H9 (cell line): ENCODE measurements around the gene TSPEAR. TPM values are rescaled to one million over a fixed set of nuclear protein-coding genes. Genes with fewer than 3 reads are reported as not detected.

Experiments
- DNase-seq: peaks from one replicate; pipeline ENCODE4 v3.0.0-alpha.2; 2017
- H2AFZ ChIP-seq: one replicate; pipeline ENCODE4 v1.6.1; 2013; ENCODE audit warnings: mild to moderate bottlenecking, low read length, control low read depth, moderate library complexity
- H2AK5ac ChIP-seq: 2 replicates; pipeline ENCODE4 v1.6.1; 2013; ENCODE audit warnings: low read length, control low read depth, mixed read lengths; ENCODE audit not compliant: insufficient read length
- H2BK120ac ChIP-seq: one replicate; pipeline ENCODE4 v1.6.1; 2013; ENCODE audit warnings: low read depth, mild to moderate bottlenecking, low read length, control low read depth, inconsistent platforms; ENCODE audit not compliant: poor library complexity, severe bottlenecking
- H2BK12ac ChIP-seq: 2 replicates; pipeline ENCODE4 v1.6.1; 2013; ENCODE audit warnings: low read length, control low read depth, mixed read lengths, low read depth; ENCODE audit not compliant: insufficient read length
- H2BK15ac ChIP-seq: 2 replicates; pipeline ENCODE4 v1.6.1; 2013; ENCODE audit warnings: low read depth, low read length, control low read depth
- H2BK20ac ChIP-seq: one replicate; pipeline ENCODE4 v1.6.1; 2013; ENCODE audit warnings: low read depth, mild to moderate bottlenecking, low read length, control low read depth, inconsistent platforms; ENCODE audit not compliant: poor library complexity, severe bottlenecking
- H2BK5ac ChIP-seq: 2 replicates; pipeline ENCODE4 v1.6.1; 2013; ENCODE audit warnings: low read length, control low read depth, mixed read lengths; ENCODE audit not compliant: insufficient read length
- H3K14ac ChIP-seq: 2 replicates; pipeline ENCODE4 v1.6.1; 2013; ENCODE audit warnings: low read length, control low read depth; ENCODE audit not compliant: insufficient read depth
- H3K18ac ChIP-seq: 2 replicates; pipeline ENCODE4 v1.6.1; 2013; ENCODE audit warnings: low read depth, mild to moderate bottlenecking, mixed read lengths, low read length, control low read depth; ENCODE audit not compliant: insufficient read length
- H3K23ac ChIP-seq: 2 replicates; pipeline ENCODE4 v1.6.1; 2013; ENCODE audit warnings: low read length, control low read depth, mixed read lengths, low read depth; ENCODE audit not compliant: insufficient read length
- H3K23me2 ChIP-seq: 2 replicates; pipeline ENCODE4 v1.6.1; 2013; ENCODE audit warnings: low read depth, mild to moderate bottlenecking, mixed read lengths, low read length, control low read depth; ENCODE audit not compliant: insufficient read length, poor library complexity, severe bottlenecking
- H3K27ac ChIP-seq: 2 replicates; pipeline ENCODE4 v1.5.1; 2013; ENCODE audit warnings: low read length, control low read depth, mixed read lengths, low read depth; ENCODE audit not compliant: insufficient read length
- H3K27me3 ChIP-seq: 2 replicates; pipeline ENCODE4 v1.6.1; 2013; ENCODE audit warnings: low read length, control low read depth, inconsistent platforms; ENCODE audit not compliant: insufficient read depth
- H3K4ac ChIP-seq: 2 replicates; pipeline ENCODE4 v1.6.1; 2013; ENCODE audit warnings: low read depth, mild to moderate bottlenecking, control low read depth, inconsistent platforms, low read length, moderate library complexity
- H3K4me1 ChIP-seq: 2 replicates; pipeline ENCODE4 v1.6.1; 2013; ENCODE audit warnings: low read length, control low read depth, inconsistent platforms; ENCODE audit not compliant: insufficient read depth
- H3K4me2 ChIP-seq: 2 replicates; pipeline ENCODE4 v1.6.1; 2013; ENCODE audit warnings: low read length, control low read depth, mixed read lengths; ENCODE audit not compliant: insufficient read length, insufficient read depth
- H3K56ac ChIP-seq: 2 replicates; pipeline ENCODE4 v1.6.1; 2013; ENCODE audit warnings: low read depth, mild to moderate bottlenecking, mixed read lengths, low read length, control low read depth; ENCODE audit not compliant: insufficient read length
- H3K79me1 ChIP-seq: 2 replicates; pipeline ENCODE4 v1.6.1; 2013; ENCODE audit warnings: low read depth, mild to moderate bottlenecking, moderate library complexity, low read length, control low read depth, inconsistent platforms; ENCODE audit not compliant: insufficient read depth, poor library complexity, severe bottlenecking
- H3K79me2 ChIP-seq: 2 replicates; pipeline ENCODE4 v1.6.1; 2013; ENCODE audit warnings: low read length, control low read depth, inconsistent platforms; ENCODE audit not compliant: insufficient read depth
- H3K9ac ChIP-seq: 2 replicates; pipeline ENCODE4 v1.6.1; 2013; ENCODE audit warnings: low read length, control low read depth, mixed read lengths; ENCODE audit not compliant: insufficient read length; ENCODE audit errors: extremely low read depth
- H3K9me3 ChIP-seq: one replicate; pipeline ENCODE4 v1.6.1; 2013; ENCODE audit warnings: low read depth, low read length, inconsistent platforms; ENCODE audit not compliant: control insufficient read depth
- H3T11ph ChIP-seq: one replicate; pipeline ENCODE4 v1.6.1; 2013; ENCODE audit warnings: mild to moderate bottlenecking, low read length, control low read depth, inconsistent platforms
- H4K20me1 ChIP-seq: one replicate; pipeline ENCODE4 v1.6.1; 2013; ENCODE audit not compliant: control insufficient read depth, insufficient read length, insufficient read depth
- H4K5ac ChIP-seq: 2 replicates; pipeline ENCODE4 v1.6.1; 2013; ENCODE audit warnings: low read depth, mild to moderate bottlenecking, mixed read lengths, low read length, control low read depth; ENCODE audit not compliant: insufficient read length
- H4K8ac ChIP-seq: replicated peaks from 2 replicates; pipeline ENCODE4 v1.6.1; 2013; ENCODE audit warnings: low read length, control low read depth, mixed read lengths, low read depth; ENCODE audit not compliant: insufficient read length
- H4K91ac ChIP-seq: 2 replicates; pipeline ENCODE4 v1.6.1; 2013; ENCODE audit warnings: low read depth, mild to moderate bottlenecking, moderate library complexity, mixed read lengths, low read length, control low read depth; ENCODE audit not compliant: insufficient read length
- H3K27ac Mint-ChIP-seq, 3 experiments: 2 replicates in 2 of 3; 3 replicates in 1 of 3; pipeline ENCODE4 v1.8.0; 2020 to 2021; ENCODE audit warnings: mixed read lengths in 3 of 3, mild to moderate bottlenecking in 1 of 3, moderate library complexity in 1 of 3
- H3K27me3 Mint-ChIP-seq: 2 replicates; pipeline ENCODE4 v1.8.0; 2021; ENCODE audit warnings: low read depth, mild to moderate bottlenecking, moderate library complexity, mixed read lengths
- H3K36me3 Mint-ChIP-seq, 3 experiments: 2 replicates in 2 of 3; 3 replicates in 1 of 3; pipeline ENCODE4 v1.8.0; 2020 to 2021; ENCODE audit warnings: low read depth in 3 of 3, mixed read lengths in 3 of 3; ENCODE audit not compliant: insufficient read depth in 1 of 3
- H3K4me1 Mint-ChIP-seq, 2 experiments: 2 replicates each; pipeline ENCODE4 v1.8.0; 2020; ENCODE audit warnings: mixed read lengths in 2 of 2
- H3K4me3 Mint-ChIP-seq, 2 experiments: 2 replicates in 1 of 2; 3 replicates in 1 of 2; pipeline ENCODE4 v1.8.0; 2020 to 2021; ENCODE audit warnings: mild to moderate bottlenecking in 2 of 2, mixed read lengths in 2 of 2, moderate library complexity in 1 of 2
- H3K9me3 Mint-ChIP-seq, 2 experiments: 2 replicates in 1 of 2; 3 replicates in 1 of 2; pipeline ENCODE4 v1.8.0; 2020; ENCODE audit warnings: mild to moderate bottlenecking in 2 of 2, mixed read lengths in 2 of 2, moderate library complexity in 1 of 2
- WGBS: extraction: QIAGEN DNeasy Blood & Tissue Kit; methylation state at CpG from one replicate; pipeline ENCODE4 v1.1.7; 2013; ENCODE audit warnings: missing lambda C conversion rate, low lambda C conversion rate, mixed read lengths; ENCODE audit not compliant: insufficient read length; ENCODE audit errors: extremely low coverage; 5-methylcytosine and 5-hydroxymethylcytosine counted together
- total RNA-seq: library from RNA; stranded (reverse); gene quantifications from 2 replicates; pipeline ENCODE4 v1.2.1, GENCODE V29; 2021
- TF ChIP-seq, protein P1 (sequence below): fragments of 200-600 bp; sonication (generic); conservative IDR thresholded peaks from 3 replicates; pipeline ENCODE4 v1.8.0; 2021; ENCODE audit warnings: antibody characterized with exemption, mild to moderate bottlenecking

TSPEAR gene
- total RNA-seq, 1 experiment from 2014 or later, result 1.3 TPM

DNA sequence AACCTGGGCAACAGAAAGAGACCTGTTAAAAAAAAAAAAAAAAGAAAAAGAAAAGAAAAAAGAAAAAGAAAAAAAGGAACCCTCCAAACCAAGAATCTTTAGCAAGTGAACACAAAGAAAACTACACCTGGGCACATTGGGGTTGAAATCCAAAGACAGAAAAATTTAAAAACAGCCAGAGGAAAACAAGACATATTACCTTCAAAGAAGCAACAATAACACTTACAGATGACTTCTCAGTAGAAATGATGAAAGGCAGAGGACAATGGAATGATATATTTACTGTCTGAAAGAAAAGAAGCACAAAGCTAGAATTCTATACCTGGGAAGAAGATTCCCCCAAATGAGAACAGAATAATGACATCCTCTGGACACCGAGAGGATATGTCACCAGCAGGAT, 168.7 kb downstream of the TSPEAR start:
- no peaks in the 10 kb centered on the region for H4K20me1 ChIP-seq
- H3K23ac ChIP-seq, result no peak overlapping the region
- no peak overlapping the region for H2BK5ac ChIP-seq
- no peaks in the 10 kb centered on the region; the same call in none of the 2 replicates for H3K27me3 Mint-ChIP-seq
- no peak overlapping the region for H3K14ac ChIP-seq
- H3K79me2 ChIP-seq, result no peaks in the 10 kb centered on the region
- H3K9me3 Mint-ChIP-seq, result peaks cover 10 to 20% of the 10 kb centered on the region in 2 experiments; a peak in 4 of 5 replicates
- WGBS, result no CpG with 5 or more reads among the region's 1 CpG
- H3K4ac ChIP-seq, result no peak overlapping the region
- H3K9me3 ChIP-seq, result no peaks in the 10 kb centered on the region
- no peaks in the 10 kb centered on the region for H3K79me1 ChIP-seq
- H3K4me1 Mint-ChIP-seq, result peaks cover 2 to 5% of the 10 kb centered on the region in 2 experiments
- no peaks in the 10 kb centered on the region for H3K4me1 ChIP-seq
- H2AFZ ChIP-seq, result no peak overlapping the region
- H2BK20ac ChIP-seq, result no peak overlapping the region
- no peak overlapping the region for H3K18ac ChIP-seq
- H4K8ac ChIP-seq, result no peak overlapping the region
- H2BK120ac ChIP-seq, result no peak overlapping the region
- no peak overlapping the region for H2AK5ac ChIP-seq
- H3K4me2 ChIP-seq, result no peak overlapping the region
- H3K23me2 ChIP-seq, result no peaks in the 10 kb centered on the region
- H3K56ac ChIP-seq, result no peak overlapping the region
- peaks cover 0 to 18% (median 9%) of the 10 kb centered on the region in 3 experiments; a peak in 3 of 7 replicates for H3K36me3 Mint-ChIP-seq
- no peak overlapping the region for H4K91ac ChIP-seq
- H3K27ac Mint-ChIP-seq, result no peak overlapping the region
- no peak overlapping the region for H3K4me3 Mint-ChIP-seq
- no peak overlapping the region for H3K27ac ChIP-seq
- no peak overlapping the region for H2BK15ac ChIP-seq
- no peak overlapping the region for H4K5ac ChIP-seq
- H3K9ac ChIP-seq, result no peak overlapping the region
- no peaks in the 10 kb centered on the region for H3K27me3 ChIP-seq
- no peak overlapping the region for H3T11ph ChIP-seq
- DNase-seq, result no peak
- H2BK12ac ChIP-seq, result no peak overlapping the region
- TF ChIP-seq, protein P1, sequence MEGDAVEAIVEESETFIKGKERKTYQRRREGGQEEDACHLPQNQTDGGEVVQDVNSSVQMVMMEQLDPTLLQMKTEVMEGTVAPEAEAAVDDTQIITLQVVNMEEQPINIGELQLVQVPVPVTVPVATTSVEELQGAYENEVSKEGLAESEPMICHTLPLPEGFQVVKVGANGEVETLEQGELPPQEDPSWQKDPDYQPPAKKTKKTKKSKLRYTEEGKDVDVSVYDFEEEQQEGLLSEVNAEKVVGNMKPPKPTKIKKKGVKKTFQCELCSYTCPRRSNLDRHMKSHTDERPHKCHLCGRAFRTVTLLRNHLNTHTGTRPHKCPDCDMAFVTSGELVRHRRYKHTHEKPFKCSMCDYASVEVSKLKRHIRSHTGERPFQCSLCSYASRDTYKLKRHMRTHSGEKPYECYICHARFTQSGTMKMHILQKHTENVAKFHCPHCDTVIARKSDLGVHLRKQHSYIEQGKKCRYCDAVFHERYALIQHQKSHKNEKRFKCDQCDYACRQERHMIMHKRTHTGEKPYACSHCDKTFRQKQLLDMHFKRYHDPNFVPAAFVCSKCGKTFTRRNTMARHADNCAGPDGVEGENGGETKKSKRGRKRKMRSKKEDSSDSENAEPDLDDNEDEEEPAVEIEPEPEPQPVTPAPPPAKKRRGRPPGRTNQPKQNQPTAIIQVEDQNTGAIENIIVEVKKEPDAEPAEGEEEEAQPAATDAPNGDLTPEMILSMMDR, result no peak
